SHP77 (cell line): Measurements from ENCODE around the gene CACNA1A.

Experiments used
- DNase-seq, 2 experiments: peaks; one replicate each; lab custom pipeline; 2025; lab: John Stamatoyannopoulos, UW

The CACNA1A gene

DNA sequence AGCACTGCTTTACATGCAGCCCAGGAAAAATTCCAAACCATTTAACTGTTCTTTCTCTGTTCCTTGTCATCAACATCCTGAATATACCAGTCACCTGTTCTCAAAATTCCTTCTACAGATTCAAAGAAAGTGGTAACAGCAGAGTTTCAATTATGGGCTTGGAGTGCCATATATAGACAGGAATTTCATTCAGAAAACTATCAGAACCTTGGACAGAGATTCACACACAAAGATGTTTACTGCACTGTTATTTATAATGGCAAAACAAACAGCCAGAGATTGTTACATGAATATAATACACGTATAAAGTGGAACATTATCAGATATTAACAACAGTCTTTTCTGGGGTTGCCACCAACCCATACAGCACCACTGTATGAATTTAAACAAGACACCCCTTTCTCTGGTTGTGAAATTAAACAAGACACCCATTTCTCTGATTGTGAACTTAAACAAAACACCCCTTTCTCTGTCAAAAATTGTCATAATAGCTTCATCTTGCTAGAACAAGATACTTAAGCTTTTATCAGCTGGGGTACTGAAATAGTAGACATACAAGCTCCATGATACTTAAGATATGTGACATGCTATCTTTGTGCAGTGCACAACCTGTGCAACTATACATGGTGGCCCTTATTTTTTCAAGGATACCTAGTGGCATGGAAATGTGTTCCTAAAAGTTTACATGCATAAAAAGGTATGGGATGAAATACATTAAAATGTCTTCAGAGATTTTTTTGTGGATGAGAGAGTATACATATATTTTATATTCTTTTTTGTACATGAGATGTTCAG lies 12.6 kb downstream of the CACNA1A start:
- no peak for DNase-seq

- DNase-seq = no peak
Measured at GRCh38 chr19:13492128-13492527, 14.2 kb downstream of the CACNA1A start.

GRCh38 chr19:13487985-13488384 lies 18.3 kb downstream of the CACNA1A start:
- DNase-seq = no peak

- no peak for DNase-seq
Measured at GRCh38 chr19:13484166-13484565, 22.1 kb downstream of the CACNA1A start.

- DNase-seq = no peak
Measured at GRCh38 chr19:13483215-13483614, 23.1 kb downstream of the CACNA1A start.

GRCh38 chr19:13478576-13478975 lies 27.7 kb downstream of the CACNA1A start:
- DNase-seq = no peak

DNA sequence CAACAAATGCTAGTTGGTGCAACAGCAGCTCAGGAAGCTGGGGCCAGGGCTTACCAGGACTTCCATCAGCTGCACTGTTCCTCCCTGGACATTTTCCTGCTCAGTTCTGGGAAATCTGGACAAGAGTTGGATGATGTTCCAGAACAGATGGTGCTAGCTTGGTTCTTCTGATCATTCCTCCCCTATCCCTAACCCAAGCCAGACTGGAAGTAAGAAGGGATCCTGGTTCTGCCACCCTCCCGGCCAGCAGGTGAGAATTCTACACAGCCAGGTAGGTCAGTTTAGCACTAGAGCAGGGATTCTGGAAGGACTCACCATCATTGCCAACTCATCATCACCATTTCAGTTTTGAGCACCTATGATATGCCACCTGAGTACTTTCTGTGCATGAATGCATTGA lies 30.2 kb downstream of the CACNA1A start:
- no peak for DNase-seq

DNA sequence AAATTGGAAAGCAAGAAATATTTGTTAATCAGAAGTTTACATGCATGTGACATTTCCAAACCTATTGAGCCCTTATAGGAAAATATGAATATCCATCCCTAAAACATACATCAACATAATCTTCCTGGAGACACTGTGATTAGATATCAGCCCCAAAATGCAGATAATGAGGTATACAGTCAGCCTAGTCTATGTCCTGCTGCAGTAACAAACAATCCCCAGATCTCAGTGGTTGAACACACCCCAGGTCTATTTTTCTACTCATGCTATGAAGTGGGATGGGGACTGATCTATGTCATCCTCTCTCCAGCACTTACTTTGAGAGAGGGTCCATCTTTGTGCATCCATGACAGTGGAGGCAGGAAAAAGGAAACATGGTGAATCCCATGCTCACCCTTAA lies 31.2 kb downstream of the CACNA1A start:
- no peak for DNase-seq

DNA sequence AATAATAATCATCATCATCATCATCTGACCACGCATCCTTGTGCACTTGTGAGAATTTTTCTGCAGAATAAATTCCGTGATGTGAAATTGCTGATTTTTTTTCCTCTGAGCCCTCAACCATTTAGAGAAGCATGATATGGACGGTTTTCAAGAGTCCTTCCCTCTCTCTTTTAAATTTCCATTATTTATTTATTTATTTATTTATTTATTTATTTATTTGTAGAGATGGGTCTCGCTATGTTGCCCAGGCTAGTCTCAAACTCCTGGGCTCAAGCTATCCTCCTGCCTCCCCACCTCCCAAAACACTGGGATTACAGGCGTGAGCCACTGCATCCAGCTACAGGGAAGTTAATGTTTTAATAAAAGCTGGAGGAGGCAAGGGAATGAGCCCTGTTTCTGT lies 39.6 kb downstream of the CACNA1A start:
- no peak for DNase-seq

GRCh38 chr19:13463296-13463695 lies 43.0 kb downstream of the CACNA1A start:
- no peak for DNase-seq

GRCh38 chr19:13461536-13461935 lies 44.7 kb downstream of the CACNA1A start:
- no peak for DNase-seq

DNA sequence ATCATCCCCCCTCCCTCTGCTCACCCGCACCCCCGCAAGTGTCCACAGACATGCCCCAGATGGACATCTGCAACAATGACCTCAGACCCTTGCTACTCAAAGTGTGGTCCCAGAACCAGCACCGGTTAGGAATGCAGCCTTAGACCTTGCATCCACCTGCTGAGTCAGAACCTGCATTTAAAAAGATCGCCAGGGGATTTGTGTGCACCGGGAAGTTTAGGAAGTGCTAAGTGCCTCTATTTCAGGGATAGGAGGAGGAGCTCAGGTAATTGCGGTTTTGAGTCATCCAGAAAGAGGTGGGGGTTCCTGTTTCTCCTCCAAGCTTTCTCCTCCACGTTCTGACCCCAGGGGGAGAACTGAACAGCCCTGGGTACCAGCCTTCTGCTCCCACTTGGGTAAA lies 46.2 kb downstream of the CACNA1A start:
- no peak for DNase-seq

DNA sequence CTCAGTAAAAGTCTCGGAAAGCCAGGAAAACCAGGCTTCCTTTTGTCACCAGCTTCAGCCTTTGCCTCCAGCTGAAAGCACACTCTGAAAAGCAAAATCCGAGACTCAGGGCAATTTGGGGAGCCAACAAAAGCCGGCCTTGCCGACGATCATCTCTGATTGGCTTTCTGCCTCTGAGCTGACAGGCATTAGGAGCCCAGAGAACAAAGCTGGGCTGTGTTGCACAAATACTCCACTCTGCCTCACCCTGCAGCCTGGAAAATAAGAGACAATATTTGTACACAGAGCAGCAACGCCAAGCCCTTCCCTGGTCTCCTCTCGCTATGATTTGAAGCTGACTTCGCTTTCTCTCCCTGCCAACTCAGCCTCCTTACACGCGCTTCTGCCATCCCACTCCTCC lies 46.9 kb downstream of the CACNA1A start:
- DNase-seq = no peak

DNA sequence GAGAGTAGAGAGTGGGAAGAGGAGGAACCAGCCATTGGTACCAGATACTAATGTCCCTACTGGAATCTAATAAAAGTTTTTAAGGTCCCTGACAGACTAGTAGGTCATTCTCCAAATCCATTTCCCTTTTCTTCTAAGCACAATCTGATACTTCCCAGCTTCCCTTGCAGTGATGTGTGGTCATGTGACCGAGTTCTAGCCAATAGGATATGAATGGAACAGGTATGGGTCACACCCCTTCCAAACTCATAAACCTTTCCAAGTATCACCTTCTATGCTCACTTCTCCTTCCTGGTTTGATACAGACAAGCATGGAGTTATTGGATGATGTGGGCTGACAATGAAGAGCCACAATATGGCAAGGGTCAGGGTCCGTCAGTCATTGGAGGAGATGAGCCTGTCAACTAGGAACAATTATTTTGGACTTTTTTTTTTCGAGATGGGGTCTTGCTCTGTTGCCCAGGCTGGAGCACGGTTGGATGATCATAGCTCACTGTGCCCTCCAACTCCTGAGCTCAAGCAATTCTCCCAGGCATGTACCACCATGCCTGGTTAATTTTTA lies 54.8 kb downstream of the CACNA1A start:
- no peak for DNase-seq

- no peak for DNase-seq
Measured at GRCh38 chr19:13447978-13448377, 58.3 kb downstream of the CACNA1A start.

DNA sequence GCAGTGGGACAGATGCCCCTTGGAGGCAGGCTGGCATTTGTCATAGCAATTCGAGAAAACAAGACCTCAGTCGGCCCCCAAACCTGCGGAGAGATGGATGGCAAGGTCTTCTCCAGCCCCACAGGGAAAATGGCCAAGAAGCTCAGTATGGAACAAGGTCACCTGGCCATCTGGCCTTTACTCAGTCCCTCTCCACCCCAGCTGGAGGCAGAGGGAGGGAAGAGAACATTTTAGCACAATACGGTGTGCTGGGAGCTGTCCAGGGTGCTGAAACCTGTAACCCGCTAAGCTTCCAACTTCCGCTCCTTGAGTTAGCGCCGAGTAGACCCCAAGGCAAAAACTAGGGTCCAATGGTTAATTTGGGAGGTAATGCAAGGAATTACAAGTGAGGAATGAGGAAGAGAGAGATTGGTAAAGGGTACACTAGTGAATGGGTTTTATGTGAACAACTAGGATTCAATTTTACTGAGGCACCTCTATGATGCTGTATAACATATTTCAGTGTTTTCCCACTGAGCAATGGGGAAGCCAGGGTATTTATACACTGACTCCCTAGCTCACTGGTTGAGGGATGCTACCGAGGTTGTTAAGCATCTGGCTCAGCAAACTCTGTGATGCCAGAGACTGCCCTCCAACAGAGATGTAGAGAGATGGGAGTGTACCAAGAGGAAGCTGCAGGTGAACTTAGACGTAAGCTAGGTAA lies 64.3 kb downstream of the CACNA1A start:
- DNase-seq = no peak

DNA sequence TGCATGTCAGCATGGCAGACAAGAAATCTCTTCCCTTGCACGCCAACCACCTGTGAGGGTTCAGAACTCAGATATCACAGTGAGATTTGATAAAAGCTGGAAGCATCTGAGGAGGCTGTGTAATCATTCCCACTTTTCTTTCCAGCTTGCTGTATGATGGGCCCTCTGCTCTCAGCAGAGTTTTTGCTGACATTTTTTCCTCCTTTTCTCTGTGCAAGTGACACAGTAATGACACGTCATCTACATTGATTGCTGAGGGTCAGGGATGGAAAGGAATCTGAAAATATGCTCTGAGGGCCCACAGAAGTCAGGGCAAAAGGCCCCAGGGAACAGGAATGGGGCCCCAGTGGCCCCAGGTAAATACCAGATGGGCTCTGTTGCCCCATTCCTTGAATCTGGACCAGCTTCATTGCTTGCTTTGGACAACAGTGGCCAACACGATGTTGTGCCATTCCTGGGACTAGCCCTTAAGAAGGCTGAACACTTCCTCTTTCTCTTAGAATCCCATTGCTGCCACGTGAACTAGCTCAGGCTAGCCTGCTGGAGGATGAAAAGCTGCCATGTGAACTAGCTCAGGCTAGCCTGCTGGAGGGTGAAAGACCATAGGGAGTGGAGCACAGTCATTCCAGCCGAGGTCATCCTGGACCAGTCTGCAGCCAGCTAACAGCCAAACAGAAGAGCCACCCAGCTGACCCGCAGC lies 68.2 kb downstream of the CACNA1A start:
- no peak for DNase-seq

- no peak for DNase-seq
Measured at GRCh38 chr19:13436352-13436751, 69.9 kb downstream of the CACNA1A start.

DNA sequence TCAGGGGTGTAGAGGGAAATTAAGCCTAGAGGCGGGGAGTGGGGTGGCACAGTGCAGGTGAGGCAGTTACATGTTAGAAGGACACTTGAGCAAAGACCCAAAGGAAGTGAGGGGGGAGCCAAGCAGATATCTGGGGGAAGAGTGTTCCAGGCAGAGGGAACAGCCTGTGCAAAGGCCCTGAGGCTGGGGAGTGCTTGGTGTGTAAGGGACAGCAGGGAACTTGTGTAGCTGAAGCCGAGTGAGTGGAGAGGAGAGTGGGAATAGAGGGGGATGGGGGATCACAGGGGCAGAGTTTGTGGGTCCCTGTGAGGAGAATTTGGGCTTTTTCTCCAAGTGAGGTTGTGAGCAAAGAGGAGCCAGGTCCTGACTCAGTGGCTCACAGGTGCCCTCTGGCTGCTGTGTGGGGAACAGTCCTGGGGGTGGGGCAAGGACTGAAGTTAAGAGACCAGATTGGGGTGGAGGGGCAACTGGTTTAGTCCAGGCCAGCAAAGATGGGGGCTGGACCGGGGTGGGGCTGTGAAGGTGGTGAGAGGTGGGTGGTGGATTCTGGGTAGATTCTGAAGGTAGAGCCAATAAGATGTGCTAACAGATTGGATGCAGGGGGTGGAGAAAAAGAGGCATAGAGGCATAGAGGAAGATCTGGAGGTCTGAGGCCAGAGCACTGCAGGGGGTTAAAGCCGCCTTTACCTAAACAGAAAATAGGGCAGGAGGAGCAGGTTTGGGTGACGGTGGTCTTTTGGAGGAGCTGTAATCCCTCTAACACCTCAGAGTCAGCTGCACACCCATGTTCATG lies 75.3 kb downstream of the CACNA1A start:
- DNase-seq = peak; percentile 2 to 12

GRCh38 chr19:13429563-13429962 lies 76.7 kb downstream of the CACNA1A start:
- no peak for DNase-seq

DNA sequence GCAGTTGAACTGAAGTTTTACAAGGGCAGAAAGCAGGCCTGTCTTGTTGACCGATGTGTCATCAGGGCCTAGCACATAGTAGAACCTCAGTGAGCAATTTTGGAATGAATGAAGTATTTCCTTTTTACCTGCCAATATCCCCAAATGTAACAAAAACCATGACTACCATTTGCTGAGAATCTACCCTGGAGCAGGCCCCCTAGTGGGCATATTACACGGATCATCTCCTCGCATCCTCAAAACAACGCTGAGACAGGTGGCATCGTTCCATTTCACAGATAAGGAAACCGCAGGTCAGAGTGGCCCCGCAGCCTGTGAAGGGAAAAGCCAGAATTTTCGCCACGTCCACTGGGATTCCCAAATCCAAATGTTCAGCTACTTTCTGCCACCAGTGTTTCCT lies 77.9 kb downstream of the CACNA1A start:
- peak in 1 of 2 experiments; percentile 13 for DNase-seq
